ENCODE results near the gene IL3.
A peak's percentile ranks its signal among the peaks of the same experiment; 100 is the strongest.
"Not testable (repeated sequence)": the region's sequence is repeated elsewhere in the genome, so short reads cannot be mapped to it uniquely, and the experiment has no call there.

Gene IL3

DNA sequence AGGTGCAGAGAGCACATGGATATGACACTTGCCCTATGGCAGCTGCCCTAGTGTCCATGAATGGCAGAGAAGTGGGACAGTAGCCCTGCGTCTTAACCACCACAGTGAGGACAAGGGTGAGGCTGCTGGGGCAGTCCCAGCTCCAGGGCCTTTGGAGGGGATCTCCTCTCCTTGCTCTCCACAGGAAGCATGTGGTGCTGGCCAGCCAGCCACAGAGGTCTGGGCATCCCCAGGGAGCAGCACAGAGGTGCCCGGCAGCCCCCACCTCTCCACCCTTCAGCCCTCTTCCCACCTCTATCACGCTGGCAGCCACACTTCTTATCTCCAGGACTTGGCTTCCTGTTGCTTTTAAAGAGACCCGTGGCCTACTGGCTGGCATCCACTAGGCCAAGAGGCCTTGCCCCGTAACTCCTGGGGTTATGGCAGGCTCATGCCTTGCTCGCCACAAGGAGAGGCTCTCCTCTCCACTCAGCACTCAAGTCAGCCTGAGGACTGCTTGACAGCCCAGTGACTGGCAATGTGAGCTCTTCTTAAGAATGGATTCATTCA is 35.0 kb downstream of the IL3 start:
- no peak for DNase-seq

DNA sequence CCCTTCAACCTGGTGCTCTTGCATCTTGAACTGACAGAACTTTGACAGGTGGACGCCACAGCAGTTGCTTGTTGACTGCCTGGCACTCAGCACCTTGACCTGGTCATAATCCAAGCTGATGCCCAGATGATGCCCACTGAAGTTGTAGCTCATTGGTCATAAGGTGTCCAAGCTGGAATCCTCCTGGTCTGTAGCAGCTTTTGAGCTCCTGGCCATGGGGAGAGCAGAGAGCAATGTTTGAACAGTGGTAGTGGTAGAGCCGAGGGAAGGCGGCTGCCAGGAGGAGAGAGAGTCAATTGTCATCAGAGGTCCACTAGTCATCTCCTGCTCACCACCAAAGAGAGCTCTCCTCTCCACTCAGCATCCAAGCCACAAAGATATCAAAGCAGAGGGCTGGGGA is 36.4 kb downstream of the IL3 start:
- DNase-seq, result no peak

DNA sequence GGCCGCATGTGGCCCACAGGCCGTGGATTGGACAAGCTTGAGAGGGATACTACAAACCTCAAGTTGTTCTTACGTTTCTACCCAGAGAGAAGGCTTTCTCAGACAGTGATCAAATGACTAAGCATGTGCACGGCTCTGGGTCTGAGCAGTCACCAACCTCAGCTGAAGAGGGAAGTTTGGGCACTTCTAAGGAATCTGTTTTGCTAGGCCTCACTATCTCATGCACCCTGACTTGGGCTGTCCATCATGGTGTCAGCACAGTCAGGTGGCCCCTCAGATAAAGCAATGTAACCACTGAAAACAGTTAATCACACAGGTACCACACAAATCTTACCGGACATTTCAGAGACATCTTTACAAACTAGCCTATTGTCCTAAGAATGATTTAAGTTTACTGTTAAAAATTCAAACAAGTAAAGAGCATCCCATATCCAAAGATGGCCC is 37.7 kb downstream of the IL3 start:
- DNase-seq, result no peak

DNA sequence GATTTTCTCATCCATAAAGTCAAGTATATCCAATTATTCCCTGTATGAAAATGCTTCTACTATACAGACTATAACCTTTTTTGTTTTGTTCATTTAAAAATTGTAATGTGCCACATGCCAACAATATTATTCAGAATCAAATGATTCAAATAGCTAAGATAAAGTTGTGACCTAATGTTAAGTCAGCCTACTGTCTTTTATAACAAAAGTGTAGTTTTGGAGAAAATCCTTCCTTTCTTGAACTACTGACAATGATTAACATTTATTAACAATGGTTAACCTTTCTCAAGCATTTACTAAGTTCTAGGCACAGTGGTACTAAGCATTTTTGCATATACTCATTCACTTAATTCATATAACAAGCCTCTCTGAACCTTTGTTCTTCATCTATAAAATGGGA is 38.2 kb downstream of the IL3 start:
- DNase-seq, result no peak

DNA sequence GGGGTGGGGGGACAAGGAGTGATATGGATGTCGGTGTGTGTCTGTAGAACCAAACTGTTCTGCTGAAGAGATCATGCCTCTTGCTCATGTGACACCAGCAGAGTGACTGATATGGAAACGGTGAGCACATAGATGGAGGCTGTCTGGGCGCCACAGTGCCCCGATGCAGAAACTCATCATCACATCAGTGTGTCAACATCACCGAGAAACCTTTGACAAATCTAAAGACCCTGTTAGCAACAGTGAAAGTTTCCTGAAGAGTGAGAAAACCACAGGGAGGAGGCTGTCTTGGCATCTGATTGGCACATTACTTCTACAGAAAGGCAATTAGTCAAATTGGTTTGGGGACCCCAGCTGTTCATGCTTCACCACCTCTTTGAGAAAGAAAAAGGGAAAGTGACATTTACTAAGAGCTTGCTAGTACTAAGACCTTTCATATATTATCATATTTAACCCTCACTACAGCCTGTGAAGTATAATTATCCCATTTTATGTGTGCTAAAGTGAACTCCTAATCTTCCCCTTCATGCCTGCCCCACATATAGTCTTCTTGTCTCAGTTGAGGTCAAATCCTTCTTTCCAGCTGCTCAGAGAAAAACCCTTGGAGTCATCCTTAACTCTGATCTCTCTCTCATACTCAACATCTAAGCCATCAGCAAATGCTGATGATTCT is 38.8 kb downstream of the IL3 start:
- DNase-seq, result no peak

DNA sequence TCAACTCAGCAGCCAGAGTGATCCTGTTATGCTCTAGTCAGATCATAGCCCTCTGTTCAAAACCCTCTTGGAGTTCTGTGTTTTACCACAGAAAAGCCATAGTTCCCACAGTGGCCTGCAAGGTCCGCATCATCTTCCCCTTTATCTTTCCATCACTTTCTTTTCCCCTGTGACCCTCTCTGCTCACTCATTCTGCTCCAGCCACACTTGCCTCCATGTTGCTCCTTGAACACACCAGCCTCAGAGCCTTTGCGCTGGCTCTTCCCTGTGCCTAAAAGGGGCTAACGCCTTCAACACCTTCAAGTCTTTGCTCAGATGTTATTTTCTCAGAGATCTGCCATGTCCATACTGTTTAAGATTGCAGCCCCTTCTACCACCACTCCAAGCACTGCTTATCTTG is 39.5 kb downstream of the IL3 start:
- no peak for DNase-seq

DNA sequence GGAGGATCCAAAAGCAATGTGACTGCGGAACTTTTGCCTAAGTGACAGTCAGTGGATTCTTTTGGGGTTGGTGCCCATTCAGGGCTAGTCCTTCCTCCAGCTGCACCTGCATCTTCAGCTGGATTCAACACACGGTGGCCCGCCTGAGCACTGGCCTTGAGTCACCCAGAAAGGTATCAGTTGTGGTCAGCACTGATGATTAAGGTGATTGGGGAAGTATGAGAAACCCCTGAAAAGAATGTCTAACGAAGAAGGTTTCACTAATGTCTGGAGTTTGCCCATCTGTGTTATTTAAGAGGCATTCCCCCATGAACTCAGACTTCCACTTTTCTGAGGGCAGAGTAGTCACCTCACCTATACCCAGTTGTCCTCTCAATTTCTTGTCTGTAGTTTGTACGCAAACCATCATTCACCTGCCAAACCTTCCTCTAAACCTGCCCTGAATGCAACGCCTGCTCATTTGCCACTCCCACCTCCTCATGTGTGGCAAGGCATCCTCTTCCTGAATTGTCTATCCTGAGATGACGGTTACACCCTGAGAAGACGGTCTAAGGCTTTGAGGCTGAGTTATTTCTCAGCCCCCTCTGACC is 40.3 kb downstream of the IL3 start:
- DNase-seq, result no peak

DNA sequence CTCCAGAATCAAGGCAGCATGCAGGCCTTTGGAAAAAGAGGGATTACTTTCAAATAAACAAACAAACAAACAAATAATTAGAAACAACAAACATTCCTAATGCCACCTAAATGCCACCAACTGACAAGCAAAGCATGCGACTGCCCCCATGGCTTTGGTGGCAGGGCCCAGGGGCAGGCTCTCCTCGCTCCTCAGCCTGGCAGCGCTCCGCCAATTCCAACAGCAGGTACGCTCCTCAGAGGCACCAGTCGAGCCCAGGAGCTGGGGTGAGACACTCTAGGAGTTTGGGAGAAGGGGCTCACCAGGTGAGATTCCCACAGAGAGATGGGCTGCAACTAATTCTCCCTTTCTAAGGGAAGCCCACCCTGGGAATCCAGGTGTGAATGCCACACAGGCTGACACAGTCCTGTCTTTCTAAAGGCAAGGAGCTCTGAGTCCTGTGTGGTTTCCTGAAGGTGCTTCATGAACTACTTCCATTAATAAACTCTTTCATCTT is 41.0 kb downstream of the IL3 start:
- no peak for DNase-seq

DNA sequence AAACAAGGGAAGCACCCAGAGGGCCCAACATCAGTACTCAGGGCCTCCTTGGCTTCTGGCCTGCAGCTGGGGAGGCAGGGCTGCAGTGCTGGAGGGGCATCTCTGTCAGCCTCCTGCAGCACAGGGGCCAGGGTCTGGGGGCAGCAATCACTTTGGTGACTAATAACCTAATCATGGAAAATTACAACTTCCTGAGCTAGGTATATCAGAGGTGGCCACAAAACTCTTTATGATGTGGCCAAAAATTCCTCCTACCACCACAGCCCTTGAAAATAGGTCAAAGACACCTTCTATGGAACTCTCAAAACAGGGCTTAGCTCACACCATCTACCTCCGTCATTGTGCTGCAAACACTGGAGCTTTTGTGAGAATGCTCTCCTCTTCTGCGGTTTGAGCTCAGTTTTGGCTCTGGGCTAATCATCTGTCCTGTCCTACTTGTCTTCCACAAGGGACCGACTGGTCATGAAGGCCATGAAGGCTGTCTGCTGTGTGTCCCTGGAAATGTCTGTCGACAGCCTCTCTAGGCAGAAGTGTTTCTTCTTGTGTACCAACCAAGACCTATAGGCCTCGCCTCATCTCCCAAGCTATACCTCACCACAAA is 41.7 kb downstream of the IL3 start:
- no peak for DNase-seq

DNA sequence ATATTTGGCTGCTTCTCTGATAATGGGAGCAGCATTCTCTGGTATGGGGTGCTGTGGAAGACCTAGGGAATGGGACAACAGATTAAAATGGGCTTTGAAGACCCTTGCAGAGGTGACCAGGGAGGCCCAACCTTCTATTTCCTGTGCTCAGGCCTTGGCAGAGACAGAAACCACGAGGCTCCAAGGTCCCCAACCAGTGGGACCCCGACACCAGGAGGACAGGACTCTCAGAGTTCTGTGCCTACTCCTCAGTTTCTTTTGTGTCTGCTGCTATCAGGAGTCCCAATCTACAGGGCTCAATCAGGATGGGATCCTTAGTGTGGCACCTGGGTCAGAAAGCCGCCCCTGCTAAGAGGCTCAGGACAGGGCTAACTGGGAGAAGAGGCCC is 42.5 kb downstream of the IL3 start:
- DNase-seq, result no peak

DNA sequence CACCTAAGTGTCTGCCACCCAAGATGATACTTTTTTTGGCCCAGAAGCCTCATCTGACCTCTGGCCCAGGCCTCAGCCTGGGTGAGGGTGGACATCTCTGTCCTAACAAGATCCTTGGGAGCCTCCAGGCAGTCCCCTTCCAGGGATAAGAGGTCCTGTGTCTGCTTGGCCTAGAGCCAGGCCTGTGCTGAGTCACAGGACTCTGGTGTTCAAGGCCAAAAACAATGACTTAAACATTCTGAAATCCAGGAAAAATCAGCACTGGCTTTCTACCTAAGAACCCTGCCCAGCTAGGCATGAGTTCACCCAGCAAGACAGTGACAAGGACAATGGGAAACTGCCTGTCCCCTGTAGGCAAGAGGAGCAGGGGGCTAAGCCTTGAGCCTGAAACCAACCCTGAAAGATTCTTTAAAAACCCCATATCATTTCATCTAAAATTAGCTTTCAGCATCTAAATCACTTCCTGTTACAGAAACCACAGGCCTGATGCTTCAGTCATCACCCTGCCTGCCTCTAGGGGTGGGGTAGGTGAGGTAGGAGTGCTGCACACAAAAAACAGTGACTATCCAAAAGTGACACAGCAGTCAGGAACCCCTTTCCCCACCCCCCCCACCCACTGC is 43.0 kb downstream of the IL3 start:
- peak; percentile 59 for DNase-seq

DNA sequence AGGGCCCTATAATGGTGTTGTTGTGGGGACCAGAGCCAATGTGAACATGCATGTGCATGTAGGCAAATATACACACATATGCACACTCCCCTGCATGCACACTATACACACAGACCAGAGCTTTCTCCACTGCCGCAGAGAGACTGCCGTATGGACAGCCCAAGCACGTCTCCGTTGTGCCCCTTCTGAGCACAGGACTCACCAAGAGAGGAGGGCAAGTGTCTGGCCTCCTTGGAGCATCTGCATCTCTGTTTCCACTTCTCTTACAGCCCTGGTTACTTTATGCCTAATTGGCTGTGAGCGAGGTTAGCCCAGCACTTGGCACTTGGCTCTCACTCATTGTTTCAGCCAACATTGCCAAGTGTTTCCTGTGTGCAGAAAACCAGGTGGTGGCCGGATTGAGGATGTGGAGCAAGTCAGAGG is 43.5 kb downstream of the IL3 start:
- DNase-seq, result no peak

DNA sequence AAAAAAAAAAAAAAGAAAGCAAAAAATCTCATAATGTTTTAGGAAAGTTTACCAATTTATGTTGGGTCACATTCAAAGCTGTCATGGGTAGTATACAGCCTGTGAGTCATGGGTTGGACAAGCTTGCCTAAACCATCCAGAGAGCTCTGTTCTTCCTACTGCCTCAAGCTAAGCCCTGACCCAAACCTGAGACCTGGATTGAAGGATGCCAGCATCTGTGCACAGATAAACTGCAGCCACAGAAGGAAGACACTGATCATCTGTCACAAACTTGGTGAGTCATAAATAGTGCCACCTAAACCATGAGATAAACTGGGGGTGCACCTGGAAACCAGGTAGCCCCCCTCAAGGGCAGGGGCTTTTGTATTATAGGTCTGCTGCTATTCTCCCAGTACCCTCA is 44.1 kb downstream of the IL3 start:
- DNase-seq, result no peak

DNA sequence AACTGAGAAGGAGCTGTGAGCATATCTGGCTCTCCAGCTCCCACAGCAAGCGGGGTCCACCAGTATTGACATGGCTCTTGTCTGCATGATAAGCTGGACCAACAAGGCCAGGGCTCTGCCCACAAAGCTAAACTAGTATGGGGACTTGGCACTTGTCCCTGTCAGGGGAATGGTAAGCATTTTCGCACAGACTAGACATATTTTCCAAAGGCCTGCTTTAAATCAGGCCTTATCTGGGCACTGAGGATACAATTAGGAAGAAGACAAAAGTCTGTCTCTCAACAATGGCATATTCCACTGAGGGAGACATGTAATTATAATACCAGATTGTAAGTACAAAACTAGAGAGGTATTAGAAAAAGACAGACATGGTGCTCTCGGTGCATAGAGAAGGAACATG is 45.2 kb downstream of the IL3 start:
- DNase-seq, result no peak

DNA sequence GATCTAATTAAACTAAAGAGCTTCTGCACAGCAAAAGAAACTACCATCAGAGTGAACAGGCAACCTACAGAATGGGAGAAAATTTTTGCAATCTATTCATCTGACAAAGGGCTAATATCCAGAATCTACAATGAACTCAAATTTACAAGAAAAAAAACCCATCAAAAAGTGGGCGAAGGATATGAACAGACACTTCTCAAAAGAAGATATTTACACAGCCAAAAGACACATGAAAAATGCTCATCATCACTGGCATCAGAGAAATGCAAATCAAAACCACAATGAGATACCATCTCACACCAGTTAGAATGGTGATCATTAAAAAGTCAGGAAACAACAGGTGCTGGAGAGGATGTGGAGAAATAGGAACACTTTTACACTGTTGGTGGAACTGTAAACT is 48.0 kb downstream of the IL3 start:
- not testable (repeated sequence) for DNase-seq

DNA sequence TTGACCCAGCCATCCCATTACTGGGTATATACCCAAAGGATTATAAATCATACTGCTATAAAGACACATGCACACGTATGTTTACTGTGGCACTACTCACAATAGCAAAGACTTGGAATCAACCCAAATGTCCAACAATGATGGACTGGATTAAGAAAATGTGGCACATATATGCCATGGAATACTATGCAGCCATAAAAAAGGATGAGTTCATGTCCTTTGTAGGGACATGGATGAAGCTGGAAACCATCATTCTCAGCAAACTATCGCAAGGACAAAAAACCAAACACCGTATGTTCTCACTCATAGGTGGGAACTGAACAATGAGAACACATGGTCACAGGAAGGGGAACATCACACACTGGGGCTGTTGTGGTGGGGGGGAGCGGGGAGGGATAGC is 48.5 kb downstream of the IL3 start:
- DNase-seq, result not testable (repeated sequence)

DNA sequence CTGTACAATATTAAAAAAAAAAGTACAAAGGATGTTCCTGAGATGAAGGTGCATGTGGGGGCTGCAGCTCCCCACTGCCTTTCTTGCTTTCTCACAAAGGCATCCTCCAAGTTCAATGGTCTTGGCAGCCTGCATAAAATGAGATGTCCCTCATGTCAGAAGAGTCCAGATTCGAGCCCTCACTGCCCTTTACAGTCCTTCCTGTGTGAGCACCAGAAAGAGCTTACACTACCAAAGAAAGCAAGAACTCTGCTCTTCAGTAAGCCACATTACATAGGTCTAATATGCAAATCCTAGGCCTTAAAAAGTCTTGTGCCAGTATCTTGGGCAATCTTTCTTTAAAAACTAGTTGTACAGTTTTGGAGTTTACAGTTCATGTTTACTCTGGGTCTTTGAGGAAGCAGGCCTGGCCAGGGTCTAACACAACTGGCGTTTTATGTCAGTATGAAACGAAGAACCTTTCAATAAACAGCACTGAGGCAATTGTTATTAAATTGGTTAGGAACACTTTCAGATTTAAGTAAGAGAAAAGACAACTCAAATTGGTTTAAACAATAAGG is 49.1 kb downstream of the IL3 start:
- no peak for DNase-seq

DNA sequence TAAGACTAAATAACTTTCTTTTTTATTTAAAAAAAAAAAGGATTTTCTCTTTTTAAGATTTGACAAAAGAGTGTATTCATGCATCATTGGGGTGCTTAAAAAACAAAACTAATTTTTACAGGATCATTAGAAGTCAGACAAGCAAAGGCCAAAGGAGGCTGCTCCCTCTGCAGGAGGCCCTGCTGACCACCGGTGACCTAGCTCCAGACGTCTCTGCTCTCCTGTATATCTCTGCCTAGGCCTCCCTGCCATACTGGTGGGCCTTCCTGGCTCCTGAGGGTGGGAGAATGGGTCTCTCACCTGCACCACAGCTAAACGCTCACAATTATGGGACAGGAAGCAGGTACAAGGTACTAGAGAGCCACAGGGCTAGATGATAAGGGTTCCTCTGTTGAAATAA is 49.7 kb downstream of the IL3 start:
- DNase-seq, result no peak

DNA sequence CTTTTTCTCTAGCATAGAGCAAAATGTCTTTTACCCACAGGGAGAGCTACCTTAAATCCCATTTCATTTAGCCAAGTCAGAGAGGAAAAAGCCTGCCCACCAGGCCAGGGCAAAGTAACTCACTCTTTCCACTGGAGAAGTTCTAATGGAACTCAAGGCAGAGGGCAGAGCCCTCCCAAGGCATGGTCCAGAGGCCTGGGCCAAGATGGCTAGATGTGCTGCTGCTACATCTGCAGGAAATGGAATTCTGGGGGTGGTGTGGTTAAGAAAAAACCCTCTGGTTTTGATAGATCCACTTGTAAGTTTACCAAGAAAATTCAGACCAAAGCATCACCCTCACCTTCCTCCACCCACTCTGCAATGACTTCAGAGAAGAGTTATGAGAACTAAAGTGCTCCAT is 50.5 kb downstream of the IL3 start:
- no peak for DNase-seq

DNA sequence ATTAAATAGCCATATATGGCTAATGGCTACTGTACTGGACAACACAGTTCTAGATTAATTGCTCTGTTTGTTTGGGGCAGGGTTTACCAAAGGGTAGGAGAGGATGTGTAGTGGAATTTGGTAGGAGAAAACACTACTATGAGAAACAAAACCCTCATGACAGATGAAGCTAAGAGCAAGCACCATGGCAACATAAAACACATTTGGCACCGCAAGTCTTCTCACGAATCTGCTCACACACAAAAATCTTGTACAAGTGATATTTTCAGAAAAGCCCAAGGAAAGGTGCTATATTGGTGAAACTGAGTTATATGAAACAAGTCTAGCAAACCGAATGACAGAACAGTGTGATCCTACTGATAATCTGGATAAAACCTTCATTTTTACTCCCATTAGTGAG is 51.7 kb downstream of the IL3 start:
- DNase-seq, result no peak

Measured in effector CD4-positive, alpha-beta T cell (primary cell).